Activated T-cell treated with anti-CD3 and anti-CD28 coated beads, Interleukin-2, amount 50 U/mL, for 4 hours (primary cell): ENCODE data around the gene PRICKLE1. TPM values are rescaled to one million over a fixed set of nuclear protein-coding genes. Genes with fewer than 3 reads are reported as not detected.

Experiments
- ATAC-seq, 2 donors: fragments of 200-7000 bp; cut with Tn5 transposase; one replicate each; pipeline ENCODE4 v1.10.0; 2021
- DNase-seq: peaks from one replicate; pipeline ENCODE4 v3.0.0-alpha.2; 2020
- H3K27me3 Mint-ChIP-seq: one replicate; pipeline ENCODE4 v1.8.0; 2021; ENCODE audit warnings: low read depth, mixed read lengths
- H3K36me3 Mint-ChIP-seq: one replicate; pipeline ENCODE4 v1.8.0; 2022; ENCODE audit warnings: mixed read lengths; ENCODE audit not compliant: insufficient read depth
- H3K4me1 Mint-ChIP-seq: one replicate; pipeline ENCODE4 v1.8.0; 2021; ENCODE audit warnings: low read depth, mixed read lengths
- H3K4me3 Mint-ChIP-seq: one replicate; pipeline ENCODE4 v1.8.0; 2021; ENCODE audit warnings: mild to moderate bottlenecking, moderate library complexity, mixed read lengths
- H3K9me3 Mint-ChIP-seq: one replicate; pipeline ENCODE4 v1.8.0; 2021; ENCODE audit warnings: mixed read lengths
- total RNA-seq, 3 donors: library from RNA; stranded (reverse); gene quantifications; one replicate each; pipeline ENCODE4 v1.2.1, GENCODE V29; 2021

PRICKLE1 gene
- total RNA-seq, 3 donors from 2014 or later: not detected

GRCh38 chr12:42458575-42458974, 131.0 kb downstream of the PRICKLE1 start:
- no peak overlapping the region for H3K4me3 Mint-ChIP-seq
- DNase-seq (no peak), ATAC-seq (no peak)
- H3K36me3 Mint-ChIP-seq: no peaks in the 10 kb centered on the region
- H3K4me1 Mint-ChIP-seq: no peaks in the 10 kb centered on the region
- no peaks in the 10 kb centered on the region for H3K9me3 Mint-ChIP-seq
- H3K27me3 Mint-ChIP-seq: peaks cover 12% of the 10 kb centered on the region

- H3K4me1 Mint-ChIP-seq: no peaks in the 10 kb centered on the region
- no peaks in the 10 kb centered on the region for H3K9me3 Mint-ChIP-seq
- H3K4me3 Mint-ChIP-seq: no peak overlapping the region
- ATAC-seq: no peak
- no peak for DNase-seq
- no peaks in the 10 kb centered on the region for H3K27me3 Mint-ChIP-seq
- peaks cover 24% of the 10 kb centered on the region for H3K36me3 Mint-ChIP-seq
These were observed 139.3 kb downstream of the PRICKLE1 start for GRCh38 chr12:42450248-42450647.

GRCh38 chr12:42448841-42449240, 140.7 kb downstream of the PRICKLE1 start:
- H3K36me3 Mint-ChIP-seq: peaks cover 38% of the 10 kb centered on the region
- H3K4me3 Mint-ChIP-seq: no peak overlapping the region
- no peaks in the 10 kb centered on the region for H3K27me3 Mint-ChIP-seq
- DNase-seq (no peak), ATAC-seq (no peak)
- peaks cover 4% of the 10 kb centered on the region for H3K9me3 Mint-ChIP-seq
- H3K4me1 Mint-ChIP-seq: no peaks in the 10 kb centered on the region

- Mint-ChIP-seq H3K4me3 (no peak overlapping the region), H3K9me3 (peaks cover 8% of the 10 kb centered on the region), H3K4me1 (no peaks in the 10 kb centered on the region), H3K36me3 (peaks cover 52% of the 10 kb centered on the region), H3K27me3 (no peaks in the 10 kb centered on the region)
- ATAC-seq (no peak), DNase-seq (no peak)
These were observed 142.2 kb downstream of the PRICKLE1 start for GRCh38 chr12:42447371-42447786.

GRCh38 chr12:42446761-42447160, 142.8 kb downstream of the PRICKLE1 start:
- Mint-ChIP-seq H3K4me3 (no peak overlapping the region), H3K36me3 (peaks cover 57% of the 10 kb centered on the region), H3K9me3 (peaks cover 8% of the 10 kb centered on the region), H3K4me1 (no peaks in the 10 kb centered on the region), H3K27me3 (no peaks in the 10 kb centered on the region)
- no peak for ATAC-seq
- no peak for DNase-seq

GRCh38 chr12:42445891-42446290, 143.7 kb downstream of the PRICKLE1 start:
- peaks cover 63% of the 10 kb centered on the region for H3K36me3 Mint-ChIP-seq
- H3K27me3 Mint-ChIP-seq: no peaks in the 10 kb centered on the region
- no peaks in the 10 kb centered on the region for H3K4me1 Mint-ChIP-seq
- H3K4me3 Mint-ChIP-seq: no peak overlapping the region
- no peak for DNase-seq
- H3K9me3 Mint-ChIP-seq: peaks cover 8% of the 10 kb centered on the region
- no peak for ATAC-seq

- DNase-seq (no peak), ATAC-seq (no peak)
- H3K4me3 Mint-ChIP-seq: no peak overlapping the region
- H3K27me3 Mint-ChIP-seq: no peaks in the 10 kb centered on the region
- peaks cover 66% of the 10 kb centered on the region for H3K36me3 Mint-ChIP-seq
- no peaks in the 10 kb centered on the region for H3K4me1 Mint-ChIP-seq
- H3K9me3 Mint-ChIP-seq: peaks cover 8% of the 10 kb centered on the region
These were observed 145.2 kb downstream of the PRICKLE1 start for GRCh38 chr12:42444192-42444943.

GRCh38 chr12:42442888-42443287, 146.7 kb downstream of the PRICKLE1 start:
- Mint-ChIP-seq H3K27me3 (no peaks in the 10 kb centered on the region), H3K4me3 (no peak overlapping the region), H3K4me1 (no peaks in the 10 kb centered on the region), H3K36me3 (peaks cover 58% of the 10 kb centered on the region), H3K9me3 (peaks cover 8% of the 10 kb centered on the region)
- DNase-seq (no peak), ATAC-seq (no peak)

- no peaks in the 10 kb centered on the region for H3K4me1 Mint-ChIP-seq
- H3K36me3 Mint-ChIP-seq: peaks cover 59% of the 10 kb centered on the region
- no peak for DNase-seq
- ATAC-seq: no peak
- no peak overlapping the region for H3K4me3 Mint-ChIP-seq
- H3K27me3 Mint-ChIP-seq: no peaks in the 10 kb centered on the region
- peaks cover 8% of the 10 kb centered on the region for H3K9me3 Mint-ChIP-seq
These were observed 147.2 kb downstream of the PRICKLE1 start for GRCh38 chr12:42442311-42442759.

- Mint-ChIP-seq H3K9me3 (peaks cover 8% of the 10 kb centered on the region), H3K36me3 (peaks cover 63% of the 10 kb centered on the region), H3K27me3 (no peaks in the 10 kb centered on the region), H3K4me1 (peaks cover 2% of the 10 kb centered on the region), H3K4me3 (no peak overlapping the region)
- DNase-seq (no peak), ATAC-seq (no peak)
These were observed 148.9 kb downstream of the PRICKLE1 start for GRCh38 chr12:42440608-42441007.

GRCh38 chr12:42432517-42433140, 156.9 kb downstream of the PRICKLE1 start:
- H3K36me3 Mint-ChIP-seq: peaks cover 49% of the 10 kb centered on the region
- H3K9me3 Mint-ChIP-seq: no peaks in the 10 kb centered on the region
- DNase-seq (no peak), ATAC-seq (no peak)
- no peaks in the 10 kb centered on the region for H3K27me3 Mint-ChIP-seq
- H3K4me1 Mint-ChIP-seq: peaks cover 8% of the 10 kb centered on the region
- no peak overlapping the region for H3K4me3 Mint-ChIP-seq

- Mint-ChIP-seq H3K36me3 (peaks cover 44% of the 10 kb centered on the region), H3K9me3 (no peaks in the 10 kb centered on the region), H3K4me3 (no peak overlapping the region), H3K27me3 (no peaks in the 10 kb centered on the region), H3K4me1 (peaks cover 11% of the 10 kb centered on the region)
- no peak for ATAC-seq
- DNase-seq: no peak
These were observed 160.7 kb downstream of the PRICKLE1 start for GRCh38 chr12:42428850-42429249.

GRCh38 chr12:42426746-42427145, 162.8 kb downstream of the PRICKLE1 start:
- Mint-ChIP-seq H3K4me3 (no peak overlapping the region), H3K9me3 (no peaks in the 10 kb centered on the region), H3K27me3 (no peaks in the 10 kb centered on the region), H3K4me1 (peaks cover 9% of the 10 kb centered on the region), H3K36me3 (peaks cover 31% of the 10 kb centered on the region)
- DNase-seq (no peak), ATAC-seq (peak in 1 of 2 donors; percentile 35)

- no peaks in the 10 kb centered on the region for H3K9me3 Mint-ChIP-seq
These were observed 166.8 kb downstream of the PRICKLE1 start for GRCh38 chr12:42422785-42423184.

More at GRCh38 chr12:42422785-42423184, 166.8 kb downstream of the PRICKLE1 start:
- Mint-ChIP-seq H3K27me3 (no peaks in the 10 kb centered on the region), H3K36me3 (peaks cover 21% of the 10 kb centered on the region), H3K4me1 (peaks cover 23% of the 10 kb centered on the region), H3K4me3 (no peak overlapping the region)
- DNase-seq (no peak), ATAC-seq (no peak)
